Breast epithelium (tissue), 3 donors: Measurements from ENCODE around the gene CST9L.

Source experiments
- CTCF ChIP-seq, 3 donors: fragments of 450-650 bp; IDR thresholded peaks; one replicate each; pipeline ENCODE4 v1.5.1; 2016 to 2017; ENCODE audit warnings: antibody characterized with exemption in 3 of 3, mild to moderate bottlenecking in 3 of 3, moderate library complexity in 3 of 3
- POLR2AphosphoS5 ChIP-seq, 3 donors: sonication (generic); formaldehyde crosslinking; IDR thresholded peaks; one replicate each; pipeline ENCODE4 v1.6.1; 2017; ENCODE audit warnings: antibody characterized with exemption in 3 of 3

GRCh38 chr20:23534801-23535593 is 33.3 kb downstream of the CST9L start:
- TF ChIP-seq CTCF (IDR thresholded peaks at IDR 0.05) (no peak), POLR2AphosphoS5 (IDR thresholded peaks at IDR 0.05) (no peak)
